ENCODE results near the gene PTBP3.

GRCh38 chr9:112315331-112316257, 17.8 kb downstream of the PTBP3 start:
- TF ChIP-seq POLR2A (IDR thresholded peaks at IDR 0.05; ENCODE audit: low read depth, low read length) (no peak), POLR2AphosphoS5 (IDR thresholded peaks at IDR 0.05; ENCODE audit: low read depth, low read length) (no peak)

All from GM12891 (cell line).